ENCODE results near the gene KDM6A.
"Not testable (repeated sequence)": the region's sequence is repeated elsewhere in the genome, so short reads cannot be mapped to it uniquely, and the experiment has no call there.

DNA sequence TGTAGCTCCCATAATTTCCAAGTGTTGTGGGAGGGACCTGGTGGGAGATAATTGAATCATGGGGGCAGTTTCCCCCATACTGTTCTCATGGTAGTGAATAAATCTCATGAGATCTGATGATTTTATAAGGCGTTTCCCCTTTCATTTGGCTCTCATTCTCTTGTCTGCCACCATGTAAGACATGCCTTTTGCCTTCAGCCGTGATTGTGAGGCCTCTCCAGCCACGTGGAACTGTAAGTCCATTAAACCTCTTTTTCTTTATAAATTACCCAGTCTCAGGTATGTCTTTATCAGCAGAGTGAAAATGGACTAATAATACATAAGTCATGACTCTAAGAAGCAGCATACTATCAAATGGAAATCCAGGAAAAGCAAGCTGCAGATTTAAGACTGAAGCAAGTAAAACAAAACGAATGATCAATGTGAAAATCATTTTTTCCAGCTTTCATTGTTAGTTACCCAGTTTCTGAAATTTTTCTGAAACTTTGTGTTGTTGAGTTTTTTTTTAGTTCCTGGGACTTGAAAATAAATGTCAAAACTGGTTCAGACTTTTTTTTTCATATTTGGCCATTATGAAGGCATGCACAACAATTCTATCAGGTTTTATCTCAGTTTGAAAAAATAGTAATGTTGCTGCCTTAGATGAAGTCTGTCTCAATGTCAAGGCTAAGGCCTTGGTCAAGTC lies 262.5 kb downstream of the KDM6A start:
- TF ChIP-seq POLR2A (IDR thresholded peaks at IDR 0.05): not testable (repeated sequence)
- TF ChIP-seq, protein P1, sequence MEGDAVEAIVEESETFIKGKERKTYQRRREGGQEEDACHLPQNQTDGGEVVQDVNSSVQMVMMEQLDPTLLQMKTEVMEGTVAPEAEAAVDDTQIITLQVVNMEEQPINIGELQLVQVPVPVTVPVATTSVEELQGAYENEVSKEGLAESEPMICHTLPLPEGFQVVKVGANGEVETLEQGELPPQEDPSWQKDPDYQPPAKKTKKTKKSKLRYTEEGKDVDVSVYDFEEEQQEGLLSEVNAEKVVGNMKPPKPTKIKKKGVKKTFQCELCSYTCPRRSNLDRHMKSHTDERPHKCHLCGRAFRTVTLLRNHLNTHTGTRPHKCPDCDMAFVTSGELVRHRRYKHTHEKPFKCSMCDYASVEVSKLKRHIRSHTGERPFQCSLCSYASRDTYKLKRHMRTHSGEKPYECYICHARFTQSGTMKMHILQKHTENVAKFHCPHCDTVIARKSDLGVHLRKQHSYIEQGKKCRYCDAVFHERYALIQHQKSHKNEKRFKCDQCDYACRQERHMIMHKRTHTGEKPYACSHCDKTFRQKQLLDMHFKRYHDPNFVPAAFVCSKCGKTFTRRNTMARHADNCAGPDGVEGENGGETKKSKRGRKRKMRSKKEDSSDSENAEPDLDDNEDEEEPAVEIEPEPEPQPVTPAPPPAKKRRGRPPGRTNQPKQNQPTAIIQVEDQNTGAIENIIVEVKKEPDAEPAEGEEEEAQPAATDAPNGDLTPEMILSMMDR (IDR thresholded peaks at IDR 0.05): not testable (repeated sequence)

Measured in thyroid gland (tissue), 4 donors.